ENCODE data around the gene MALAT1.

Gene MALAT1

DNA sequence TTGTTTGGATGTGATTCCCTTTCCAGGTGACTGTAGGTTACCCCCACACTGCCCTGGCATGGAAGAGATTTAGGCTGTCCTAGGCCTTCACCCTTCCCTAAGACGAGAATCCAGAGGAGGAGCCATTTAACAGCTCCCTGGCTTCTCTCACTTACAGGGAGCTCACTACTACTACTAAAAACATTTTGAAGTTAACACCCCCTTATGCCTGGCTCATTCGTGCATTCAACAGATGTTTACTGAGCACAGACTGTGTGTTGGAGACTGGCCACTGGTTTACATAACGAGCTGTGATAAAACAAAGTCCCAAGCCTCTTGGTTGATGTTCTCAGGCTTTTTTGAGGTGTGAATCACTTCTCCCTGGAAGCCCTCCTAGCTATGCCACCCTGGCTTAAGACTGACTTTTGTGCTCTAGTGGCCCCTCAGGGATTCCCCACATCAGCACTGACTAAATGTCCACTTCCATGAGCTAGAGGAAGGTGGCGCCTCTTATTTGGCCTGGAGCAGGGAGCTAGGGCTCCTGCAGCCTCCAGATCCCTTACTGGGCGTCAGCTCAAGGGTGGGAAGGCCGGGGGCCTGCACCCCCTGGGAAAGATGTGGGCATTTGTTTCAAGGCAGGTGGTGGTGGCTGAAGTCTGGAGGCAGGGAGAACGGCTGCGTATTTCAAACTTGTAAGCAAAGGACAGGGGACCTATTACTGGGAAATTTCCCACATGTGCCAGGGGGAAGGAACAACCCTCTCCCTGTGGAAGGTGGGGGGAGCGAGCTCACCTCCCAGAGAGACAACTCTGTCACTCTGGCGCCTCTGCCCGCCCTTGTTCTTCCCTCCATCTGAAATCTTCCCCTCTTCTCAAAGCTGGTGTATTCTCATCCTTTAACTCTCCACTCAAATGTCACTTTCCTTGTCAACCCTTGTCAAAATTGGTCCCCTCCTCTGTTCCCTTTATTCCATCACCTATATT lies 19.4 kb upstream of the MALAT1 start:
- FAIRE-seq, result no peak

DNA sequence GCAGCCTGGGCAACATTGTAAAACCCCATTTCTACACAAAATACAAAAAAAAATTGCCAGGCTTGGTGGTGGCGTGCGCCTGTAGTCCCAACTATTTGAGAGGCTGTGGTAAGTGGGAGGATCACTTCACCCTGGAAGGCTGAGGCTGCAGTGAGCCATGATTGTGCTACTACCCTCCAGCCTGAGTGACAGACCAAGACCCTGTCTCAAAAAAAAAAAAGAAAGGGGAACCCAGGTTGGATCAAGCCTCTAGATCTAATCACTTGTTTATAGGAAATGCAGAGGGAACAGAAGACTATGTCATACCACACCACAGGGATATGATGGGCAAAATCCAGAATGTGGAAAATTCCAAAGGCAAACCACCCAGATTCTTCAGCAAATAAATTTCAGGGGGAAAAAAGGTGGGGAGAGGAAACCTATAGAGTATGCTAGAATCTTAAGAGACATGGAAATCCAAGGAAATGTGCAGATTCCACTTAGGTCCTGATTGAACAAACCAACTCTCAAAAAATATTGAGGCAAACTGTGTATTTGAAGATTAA lies 16.5 kb upstream of the MALAT1 start:
- FAIRE-seq, result no peak

DNA sequence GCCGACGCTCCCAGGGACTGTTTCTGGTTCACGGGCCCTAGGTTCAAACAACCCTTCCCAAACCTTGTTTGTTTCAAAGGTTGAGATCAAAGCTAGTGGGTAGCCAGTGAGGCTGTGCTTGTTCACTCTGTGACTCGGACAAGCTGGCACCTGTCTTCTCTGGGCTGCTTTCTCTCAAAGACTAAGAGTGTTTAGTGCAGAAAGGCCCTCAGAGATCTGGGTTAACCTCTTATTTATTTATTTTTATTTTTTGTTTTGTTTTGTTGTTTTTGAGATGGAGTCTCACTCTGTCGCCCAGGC lies 13.0 kb upstream of the MALAT1 start:
- no peak for FAIRE-seq

DNA sequence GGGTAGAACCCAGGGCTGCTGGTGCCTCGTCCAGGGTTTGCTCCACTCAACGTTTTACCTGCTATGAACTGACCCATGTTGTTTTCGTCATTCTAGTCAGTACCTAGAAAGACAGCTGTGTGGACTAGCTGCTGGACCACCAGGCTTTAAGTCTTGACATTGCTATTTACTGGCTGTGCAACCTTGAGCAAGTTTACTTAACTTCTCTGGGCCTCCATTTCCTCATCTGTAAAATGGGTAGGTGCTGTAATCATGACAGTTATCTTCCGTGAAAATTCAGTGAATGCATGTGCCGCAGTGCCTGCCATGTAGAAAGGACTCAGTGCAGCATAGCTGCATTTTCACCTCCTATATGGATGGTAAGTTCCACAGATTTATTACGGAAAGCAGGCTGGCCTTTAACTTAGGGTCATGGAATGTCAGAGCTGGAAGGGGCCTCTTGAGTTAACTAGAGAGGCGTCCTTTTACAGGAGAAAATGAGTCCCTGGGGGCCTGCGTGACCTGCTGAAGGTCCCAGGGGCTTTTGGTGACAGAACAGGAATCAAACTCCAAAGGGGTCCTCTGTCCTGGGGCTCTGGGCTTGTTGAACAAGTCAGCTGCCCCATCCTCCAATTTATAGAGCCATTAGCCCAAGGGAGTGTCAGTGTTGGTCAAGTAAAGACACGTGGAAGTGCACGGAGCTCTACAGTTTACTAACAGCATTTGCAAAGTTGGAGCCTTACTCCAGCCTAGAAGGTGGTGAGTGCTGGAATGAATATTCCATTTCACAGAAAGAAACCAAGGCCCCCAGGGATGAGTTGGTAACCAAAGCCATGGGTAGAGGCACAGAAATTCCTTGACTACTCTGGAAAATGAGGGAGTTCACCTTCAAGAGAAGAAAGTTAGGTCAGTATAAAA lies 12.0 kb upstream of the MALAT1 start:
- no peak for FAIRE-seq

DNA sequence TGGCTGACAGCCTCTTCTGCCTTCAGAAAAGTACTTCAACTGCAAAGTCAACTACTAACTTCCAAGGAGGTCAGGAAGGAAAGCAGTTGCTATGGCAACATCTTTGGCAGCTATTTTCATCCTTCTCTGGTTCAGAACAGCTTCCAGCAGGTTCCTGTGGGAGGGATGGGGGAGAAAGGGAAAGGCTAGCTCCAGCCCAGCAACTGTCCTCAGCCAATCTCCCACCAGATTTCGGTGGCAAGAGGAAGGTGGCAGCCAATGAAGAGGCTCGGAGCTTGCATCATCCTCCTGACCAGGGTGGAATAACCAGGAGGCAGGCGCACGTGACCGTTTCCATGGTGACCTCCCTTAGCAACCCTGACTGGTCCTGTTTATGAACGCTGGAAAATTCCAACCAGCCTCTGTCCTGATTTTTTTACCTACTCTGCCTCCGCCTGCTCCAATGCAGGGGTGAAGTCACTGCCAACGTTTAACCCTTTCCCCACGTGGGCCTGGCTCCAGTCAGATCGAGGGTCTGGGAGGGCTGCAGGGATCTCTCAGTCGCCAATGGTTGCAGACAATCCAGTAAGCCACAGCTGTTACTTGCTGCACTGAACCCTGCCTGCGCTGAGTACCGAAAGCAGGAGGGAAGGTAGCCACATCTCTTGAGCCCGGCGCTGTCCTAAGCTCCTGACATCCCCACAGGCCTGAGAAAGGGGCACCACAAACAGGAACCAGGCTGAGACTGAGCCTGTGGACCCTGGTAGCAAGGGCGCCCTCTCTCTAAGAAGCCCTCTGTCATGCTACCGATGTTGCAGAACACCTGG lies 11.2 kb upstream of the MALAT1 start:
- peak; percentile 99 for FAIRE-seq

DNA sequence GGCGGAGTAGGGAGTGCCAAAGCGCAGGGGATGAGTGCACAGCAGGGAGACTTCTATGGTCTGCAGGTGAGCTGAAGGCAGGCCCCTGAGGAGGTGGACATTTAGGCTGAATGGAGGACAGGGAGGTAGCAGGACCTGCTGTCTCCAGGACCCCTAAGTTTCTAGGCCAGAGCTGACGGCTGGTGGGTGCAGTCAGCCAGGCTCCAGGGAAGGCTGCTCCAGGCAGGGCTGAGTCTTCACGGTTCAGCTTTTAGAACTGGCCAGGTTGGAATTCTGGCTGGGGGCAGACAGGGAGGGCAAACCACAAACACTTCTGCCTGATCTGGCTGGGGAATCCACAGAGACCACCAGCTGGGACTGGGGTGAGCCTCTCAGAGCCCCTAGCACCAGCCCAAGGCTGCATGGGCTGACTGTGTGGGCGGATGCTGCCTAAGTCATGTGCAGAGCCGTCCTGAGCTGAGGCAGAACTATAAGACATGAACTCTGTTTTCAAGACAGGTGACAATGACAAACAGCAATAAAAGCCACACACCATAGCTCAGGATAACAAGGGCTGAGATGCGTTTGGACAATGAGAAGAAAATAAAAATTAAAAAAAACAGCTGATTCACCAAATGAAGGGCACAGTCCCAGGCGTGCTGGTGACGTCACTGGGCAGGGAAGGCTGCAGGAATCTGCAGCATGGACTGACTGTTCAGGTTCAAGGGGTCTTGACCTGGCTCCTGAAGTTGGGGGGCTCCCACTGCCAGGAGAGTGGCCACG lies 10.4 kb upstream of the MALAT1 start:
- FAIRE-seq, result no peak

DNA sequence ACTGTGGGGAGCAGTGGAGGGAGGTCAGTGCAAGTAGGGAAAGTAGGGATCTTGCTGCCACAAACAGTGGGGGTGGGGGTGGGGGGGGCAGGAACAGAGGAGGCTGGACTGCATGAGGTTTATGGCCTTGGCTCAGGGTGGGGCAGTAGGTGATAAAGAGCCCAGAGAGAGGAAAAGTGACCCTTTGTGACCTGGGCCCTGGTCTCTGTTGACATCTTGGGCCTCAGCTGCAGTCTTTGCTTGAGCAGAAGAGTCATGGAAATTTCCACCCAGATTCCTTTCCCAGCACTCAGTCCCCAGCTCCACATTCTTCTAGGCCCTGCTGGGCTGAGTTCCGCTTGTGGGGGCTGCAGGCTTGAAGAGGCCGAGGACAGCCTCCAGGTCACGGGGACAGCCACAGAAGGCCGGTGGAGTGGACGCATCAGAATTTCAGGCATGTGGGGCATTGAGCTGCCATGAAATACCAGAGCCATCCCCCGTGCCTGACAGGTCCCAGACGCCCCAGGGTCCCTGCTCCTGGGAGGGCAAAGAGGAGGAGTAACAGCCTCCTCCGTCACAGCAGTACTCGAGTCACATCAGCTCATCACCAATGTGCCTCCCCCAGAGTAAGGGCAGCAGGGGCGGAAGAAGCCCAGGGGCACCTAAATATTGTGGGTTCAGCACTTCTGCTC lies 9.7 kb upstream of the MALAT1 start:
- FAIRE-seq, result peak; percentile 34

DNA sequence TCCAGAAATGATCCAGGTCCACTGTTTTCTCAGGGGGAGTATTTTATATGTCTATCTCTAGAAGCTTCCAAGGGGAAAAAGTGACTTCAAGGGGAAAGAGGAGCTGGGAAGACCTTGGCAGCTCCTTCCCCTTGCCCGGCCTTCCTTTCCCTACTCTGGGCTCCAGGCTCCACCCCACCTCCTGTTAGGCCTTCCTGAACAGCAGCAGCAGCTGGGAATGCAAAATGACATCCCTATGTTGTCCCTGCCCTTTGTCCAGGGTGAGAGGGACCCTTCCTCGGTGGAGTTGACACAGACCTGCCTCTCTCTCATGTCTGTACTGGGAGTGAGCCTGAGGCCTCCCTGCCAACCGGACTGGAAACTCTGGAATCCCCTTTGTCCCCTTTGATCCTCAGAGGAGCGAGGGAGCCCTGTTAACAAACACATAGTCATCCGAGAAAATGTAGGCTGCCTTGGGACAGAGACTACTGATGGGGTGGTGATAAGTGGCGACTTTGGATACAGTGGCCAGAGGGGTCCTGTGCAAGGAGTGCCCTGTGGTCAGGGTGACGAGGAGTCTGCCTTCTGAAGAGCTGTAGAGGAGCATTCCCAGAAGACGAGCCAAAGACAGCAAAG lies 9.0 kb upstream of the MALAT1 start:
- no peak for FAIRE-seq

DNA sequence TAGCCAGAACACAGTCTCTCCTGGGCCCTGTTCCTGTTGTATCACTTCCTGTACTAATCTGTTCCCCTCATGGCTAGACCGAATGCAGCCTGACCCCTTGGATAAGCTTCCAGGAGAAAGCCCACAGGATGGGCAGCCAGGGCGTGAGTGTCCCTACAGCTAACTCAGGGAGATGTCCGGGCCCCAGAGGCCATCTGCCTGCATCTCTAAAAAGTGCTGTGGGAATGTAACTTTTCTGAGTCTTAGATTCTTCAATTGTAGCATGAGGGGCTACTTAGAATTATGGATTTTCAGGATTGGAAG lies 7.7 kb upstream of the MALAT1 start:
- FAIRE-seq, result no peak

DNA sequence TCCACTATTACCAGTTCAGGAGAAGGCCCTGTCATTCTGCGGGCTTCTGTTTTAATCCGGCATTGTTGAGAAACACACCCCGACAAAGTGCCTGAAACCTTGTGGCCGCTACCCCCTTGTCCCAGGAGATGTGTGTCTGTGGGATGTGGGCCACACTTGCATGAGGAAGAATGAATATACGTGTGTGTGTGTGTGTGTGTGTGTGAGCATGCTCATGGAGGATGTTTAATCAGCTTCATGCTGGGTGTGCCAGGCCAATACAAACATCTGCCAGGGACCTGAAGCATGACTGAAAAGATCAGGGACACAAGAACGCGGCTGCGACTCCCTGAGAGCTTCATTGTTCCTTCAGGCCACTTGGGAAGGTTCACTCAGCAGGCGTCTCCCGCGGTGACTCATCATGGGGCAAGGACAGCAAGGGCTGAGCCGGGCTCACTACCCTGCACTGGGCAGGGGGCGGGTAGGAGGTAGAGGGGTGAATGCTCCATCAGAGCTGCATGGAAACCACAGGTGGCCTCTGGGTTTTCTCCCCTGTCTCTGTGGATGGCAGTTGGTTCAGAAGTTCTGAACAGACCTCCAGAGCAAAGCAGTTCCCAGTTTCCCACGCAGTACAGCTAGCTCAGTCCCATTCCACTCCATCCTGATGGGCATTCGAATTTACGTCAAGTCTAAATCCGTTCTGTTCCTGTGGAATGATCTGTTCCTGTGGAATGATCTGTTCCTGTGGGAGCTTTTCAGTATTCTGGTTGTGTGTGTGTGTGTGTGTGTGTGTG lies 7.0 kb upstream of the MALAT1 start:
- FAIRE-seq, result no peak

DNA sequence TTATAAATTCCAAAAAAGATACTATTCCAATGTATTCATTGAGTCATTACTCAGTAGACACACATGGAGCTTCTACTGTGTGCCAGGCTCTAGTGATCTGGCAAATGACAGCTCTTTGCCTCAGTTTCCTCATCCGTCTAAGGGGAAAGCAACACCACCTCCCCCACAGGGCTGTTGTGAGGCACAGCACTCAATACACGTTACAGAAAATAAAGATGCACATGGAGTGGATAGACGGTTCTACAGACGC lies 6.5 kb upstream of the MALAT1 start:
- FAIRE-seq, result no peak

DNA sequence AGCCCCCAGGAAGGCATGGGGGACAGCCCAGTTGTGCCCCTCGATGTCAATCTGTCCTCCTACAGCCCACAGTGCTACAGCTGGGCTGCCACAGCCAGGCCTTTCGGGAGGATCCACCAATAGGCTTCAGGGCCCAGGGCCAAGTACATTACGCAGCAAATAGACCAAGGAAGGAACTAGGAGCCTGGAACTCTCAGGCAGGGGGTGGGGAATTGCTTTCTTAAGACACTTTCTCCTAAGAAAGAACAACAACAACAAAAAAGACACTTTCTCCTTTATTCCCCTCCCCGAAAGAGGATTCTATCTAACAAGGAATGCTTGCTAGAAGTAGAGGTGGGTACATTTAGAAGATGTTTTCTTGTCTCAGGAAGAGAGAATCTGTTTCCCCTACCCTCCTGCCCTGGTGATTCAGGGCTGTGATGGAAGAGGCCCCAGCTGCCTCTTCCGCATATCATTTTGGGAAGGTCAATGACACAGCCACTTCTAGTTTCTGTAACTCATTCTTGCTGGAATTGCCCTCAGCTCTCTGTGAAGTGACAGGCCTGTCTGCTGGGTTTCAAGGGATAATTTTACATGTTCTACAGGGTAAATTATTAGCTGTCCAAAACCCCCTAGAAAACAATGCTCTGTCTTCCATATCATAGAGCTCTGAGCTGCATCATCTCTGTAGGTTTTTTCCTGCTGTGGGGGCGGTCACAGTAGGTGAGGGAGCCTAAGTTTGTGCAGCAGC lies 6.0 kb upstream of the MALAT1 start:
- peak; percentile 9 for FAIRE-seq

DNA sequence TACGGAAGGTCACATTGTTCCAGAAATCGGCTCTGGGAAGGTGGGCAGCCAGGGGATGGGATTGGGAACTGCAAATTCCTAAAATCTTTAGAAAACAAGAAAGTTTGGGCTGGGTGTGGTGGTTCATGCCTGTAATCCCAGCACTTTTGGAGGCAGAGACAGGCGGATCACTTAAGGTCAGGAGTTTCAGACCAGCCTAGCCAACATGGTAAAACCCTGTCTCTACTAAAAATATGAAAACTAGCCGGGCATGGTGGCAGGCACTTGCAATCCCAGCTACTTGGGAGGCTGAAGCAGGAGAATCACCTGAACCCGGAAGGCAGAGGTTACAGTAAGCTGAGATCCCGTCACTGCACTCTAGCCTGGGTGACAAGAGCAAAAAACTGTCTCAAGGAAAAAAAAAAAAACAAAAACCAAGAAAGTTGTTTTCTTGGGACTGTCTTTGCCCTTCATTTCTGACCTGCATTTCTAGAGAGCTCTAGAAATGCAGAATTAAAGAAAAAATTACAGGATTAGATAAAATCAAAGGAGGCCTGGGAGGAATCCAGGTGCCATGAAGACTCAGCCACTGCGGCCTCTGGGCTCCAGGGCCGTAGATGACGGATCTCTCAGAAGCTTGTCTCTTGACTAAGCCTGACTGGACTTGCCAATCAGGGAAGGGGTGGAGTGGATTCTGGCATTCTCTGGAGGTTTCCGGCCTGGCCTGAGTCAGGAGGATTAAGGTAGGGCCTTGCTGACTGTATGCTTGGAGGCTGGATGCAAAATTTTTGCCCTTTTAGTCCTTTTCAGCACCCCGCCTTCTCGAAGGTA lies 5.3 kb upstream of the MALAT1 start:
- FAIRE-seq, result peak; percentile 65

DNA sequence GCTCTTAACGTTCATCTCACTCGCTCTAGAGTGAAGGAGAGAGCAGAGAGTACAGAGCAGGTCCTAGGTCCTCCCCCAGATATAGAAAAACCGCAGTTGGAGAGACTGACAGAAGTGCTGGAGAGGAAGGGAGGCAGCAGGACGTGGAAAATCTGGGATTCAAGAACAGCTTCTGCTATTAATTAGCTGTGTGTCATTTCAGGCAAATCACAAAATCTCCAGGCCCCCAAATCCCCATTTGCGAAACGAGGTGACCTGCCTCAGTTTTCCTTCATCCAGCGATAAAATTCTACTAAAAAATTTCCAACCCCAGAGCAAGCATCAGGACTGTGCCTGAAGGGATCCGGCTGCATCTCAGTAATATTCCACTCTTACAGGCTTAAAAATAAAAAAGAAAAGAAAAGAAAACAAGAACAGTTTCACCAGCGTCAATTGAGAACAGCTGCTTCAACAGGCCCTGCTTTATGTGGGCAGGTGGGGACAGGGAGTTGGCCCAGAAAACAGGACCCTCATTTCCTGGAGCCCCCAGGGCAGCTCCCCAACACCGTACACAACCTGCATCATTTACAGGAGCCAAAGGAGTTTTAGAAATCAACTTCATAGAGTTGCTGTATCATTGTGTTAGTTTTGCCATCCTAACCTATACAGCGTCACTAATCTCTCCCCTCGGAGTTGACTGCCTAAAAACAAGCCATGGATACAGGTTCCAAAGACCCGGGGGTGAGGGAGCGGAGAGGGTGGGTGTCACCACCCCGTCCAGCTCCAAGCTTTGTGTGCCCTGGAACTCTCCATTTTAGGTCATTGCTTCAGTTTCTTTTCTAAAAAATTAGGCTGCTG lies 2.3 kb upstream of the MALAT1 start:
- FAIRE-seq, result no peak

DNA sequence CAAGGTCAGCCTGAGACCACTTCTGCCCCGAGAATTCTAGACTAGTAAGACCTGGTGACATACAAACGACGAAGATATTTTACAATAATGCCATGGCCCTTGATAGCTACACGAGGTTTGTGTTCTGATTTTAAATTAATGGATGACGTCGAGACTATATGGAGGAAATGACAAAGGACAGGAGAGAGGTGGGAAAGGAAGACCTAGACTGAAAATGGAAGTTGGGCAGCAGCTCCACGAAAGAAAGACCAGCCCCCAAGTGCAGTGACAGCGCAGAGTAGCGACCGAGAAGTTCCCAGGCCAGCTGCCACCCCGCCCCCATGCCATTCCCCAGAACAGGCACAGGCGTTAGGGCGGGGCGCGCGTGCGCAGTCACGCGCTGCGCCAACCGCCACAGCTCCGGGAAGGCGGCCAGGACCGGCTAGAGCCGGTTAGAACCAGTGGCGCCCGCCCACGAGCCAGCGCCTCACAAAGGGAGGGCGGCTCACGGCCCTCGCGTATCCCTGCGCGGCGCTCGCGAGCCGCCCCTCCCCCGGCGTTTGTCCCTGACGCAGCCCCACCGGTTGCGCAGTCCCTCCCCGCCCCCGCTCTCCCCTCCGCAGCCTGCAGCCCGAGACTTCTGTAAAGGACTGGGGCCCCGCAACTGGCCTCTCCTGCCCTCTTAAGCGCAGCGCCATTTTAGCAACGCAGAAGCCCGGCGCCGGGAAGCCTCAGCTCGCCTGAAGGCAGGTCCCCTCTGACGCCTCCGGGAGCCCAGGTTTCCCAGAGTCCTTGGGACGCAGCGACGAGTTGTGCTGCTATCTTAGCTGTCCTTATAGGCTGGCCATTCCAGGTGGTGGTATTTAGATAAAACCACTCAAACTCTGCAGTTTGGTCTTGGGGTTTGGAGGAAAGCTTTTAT lies 1.5 kb upstream of the MALAT1 start:
- FAIRE-seq, result peak; percentile 73

DNA sequence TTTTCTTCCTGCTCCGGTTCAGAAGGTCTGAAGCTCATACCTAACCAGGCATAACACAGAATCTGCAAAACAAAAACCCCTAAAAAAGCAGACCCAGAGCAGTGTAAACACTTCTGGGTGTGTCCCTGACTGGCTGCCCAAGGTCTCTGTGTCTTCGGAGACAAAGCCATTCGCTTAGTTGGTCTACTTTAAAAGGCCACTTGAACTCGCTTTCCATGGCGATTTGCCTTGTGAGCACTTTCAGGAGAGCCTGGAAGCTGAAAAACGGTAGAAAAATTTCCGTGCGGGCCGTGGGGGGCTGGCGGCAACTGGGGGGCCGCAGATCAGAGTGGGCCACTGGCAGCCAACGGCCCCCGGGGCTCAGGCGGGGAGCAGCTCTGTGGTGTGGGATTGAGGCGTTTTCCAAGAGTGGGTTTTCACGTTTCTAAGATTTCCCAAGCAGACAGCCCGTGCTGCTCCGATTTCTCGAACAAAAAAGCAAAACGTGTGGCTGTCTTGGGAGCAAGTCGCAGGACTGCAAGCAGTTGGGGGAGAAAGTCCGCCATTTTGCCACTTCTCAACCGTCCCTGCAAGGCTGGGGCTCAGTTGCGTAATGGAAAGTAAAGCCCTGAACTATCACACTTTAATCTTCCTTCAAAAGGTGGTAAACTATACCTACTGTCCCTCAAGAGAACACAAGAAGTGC lies 661 bp upstream of the MALAT1 start:
- no peak for FAIRE-seq

DNA sequence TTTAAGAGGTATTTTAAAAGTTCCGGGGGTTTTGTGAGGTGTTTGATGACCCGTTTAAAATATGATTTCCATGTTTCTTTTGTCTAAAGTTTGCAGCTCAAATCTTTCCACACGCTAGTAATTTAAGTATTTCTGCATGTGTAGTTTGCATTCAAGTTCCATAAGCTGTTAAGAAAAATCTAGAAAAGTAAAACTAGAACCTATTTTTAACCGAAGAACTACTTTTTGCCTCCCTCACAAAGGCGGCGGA lies 193 bp upstream of the MALAT1 start:
- peak; percentile 19 for FAIRE-seq
